A673 (cell line): Measurements from ENCODE around the gene COX11. TPM values are rescaled to one million over a fixed set of nuclear protein-coding genes. Genes with fewer than 3 reads are reported as not detected.

Source experiments
- BruUV-seq: library from RNA; stranded (reverse); fragments of 400-500 nt; replicated peaks from 2 replicates; lab custom pipeline; 2021; lab: Mats Ljungman, UMichigan
- CTCF ChIA-PET: fragments of 300-600 bp; sonication (Branson Sonifier 250); formaldehyde crosslinking; loops from one replicate; lab custom pipeline; 2022; ENCODE audit warnings: antibody characterized with exemption; lab: Charles Lee
- POLR2A ChIA-PET: fragments of 300-600 bp; sonication (Branson Sonifier 250); formaldehyde crosslinking; loops from one replicate; lab custom pipeline; 2022; ENCODE audit warnings: antibody characterized with exemption; ENCODE audit not compliant: low non-redundant PET; lab: Charles Lee
- DNase-seq: peaks from one replicate; pipeline ENCODE4 v3.0.0-alpha.2; 2015; ENCODE audit warnings: low spot score
- H3K27ac ChIP-seq: fragments of 200-600 bp; sonication (generic); 2 replicates; pipeline ENCODE4 v1.5.1; 2016; ENCODE audit warnings: mixed run types, low read depth, mild to moderate bottlenecking, mixed read lengths, antibody characterized with exemption, low read length; ENCODE audit not compliant: poor library complexity, severe bottlenecking
- H3K27me3 ChIP-seq: fragments of 200-600 bp; sonication (generic); replicated peaks from 2 replicates; pipeline ENCODE4 v1.6.1; 2017; ENCODE audit warnings: mixed run types, low read depth, mild to moderate bottlenecking, mixed read lengths, antibody characterized with exemption, low read length; ENCODE audit not compliant: insufficient read depth, poor library complexity
- H3K36me3 ChIP-seq: fragments of 200-600 bp; sonication (generic); 2 replicates; pipeline ENCODE4 v1.6.1; 2016; ENCODE audit warnings: mixed run types, mild to moderate bottlenecking, mixed read lengths, antibody characterized with exemption, low read length; ENCODE audit not compliant: insufficient read depth, poor library complexity, severe bottlenecking
- H3K4me1 ChIP-seq: fragments of 200-600 bp; sonication (generic); 2 replicates; pipeline ENCODE4 v1.6.1; 2017; ENCODE audit warnings: mixed run types, mild to moderate bottlenecking, mixed read lengths, antibody characterized with exemption, low read length; ENCODE audit not compliant: insufficient read depth, poor library complexity, severe bottlenecking
- H3K4me3 ChIP-seq: fragments of 200-600 bp; sonication (generic); 2 replicates; pipeline ENCODE4 v1.5.1; 2016; ENCODE audit warnings: low read depth, mixed run types, mild to moderate bottlenecking, mixed read lengths, low read length; ENCODE audit not compliant: poor library complexity, severe bottlenecking
- H3K9me3 ChIP-seq: fragments of 200-600 bp; sonication (generic); 2 replicates; pipeline ENCODE4 v1.6.1; 2016; ENCODE audit warnings: mixed run types, low read depth, mild to moderate bottlenecking, mixed read lengths, antibody characterized with exemption, low read length; ENCODE audit not compliant: poor library complexity, severe bottlenecking
- CTCF ChIP-seq: fragments of 300-800, 200-600 bp; sonication (generic); conservative IDR thresholded peaks from 2 replicates; pipeline ENCODE4 v1.5.1; 2017; ENCODE audit warnings: low read depth, mild to moderate bottlenecking, antibody characterized with exemption, low read length, moderate library complexity, mixed read lengths
- EZH2 ChIP-seq: fragments of 200-600 bp; sonication (generic); IDR thresholded peaks from 2 replicates; pipeline ENCODE4 v1.6.1; 2017; ENCODE audit warnings: borderline replicate concordance, low read depth, mild to moderate bottlenecking, mixed read lengths, antibody characterized with exemption, low read length; ENCODE audit not compliant: poor library complexity, severe bottlenecking
- intact Hi-C: fragments of 100-400 bp; cut with micrococcal nuclease; formaldehyde crosslinking; loops from one replicate; pipeline ENCODE4 v1.10.0; 2022; ENCODE audit not compliant: unreplicated experiment
- total RNA-seq: library from RNA; stranded (reverse); gene quantifications from 2 replicates; pipeline ENCODE4 v1.2.3, GENCODE V29; 2021

The COX11 gene
- total RNA-seq, 1 experiment from 2014 or later: 109 TPM

- TF ChIP-seq EZH2: no peak
- TF ChIP-seq CTCF: no peak
- Histone ChIP-seq H3K4me3 (no peak overlapping the region), H3K27me3 (no peaks in the 10 kb centered on the region), H3K36me3 (peaks cover 55% of the 10 kb centered on the region), H3K4me1 (no peaks in the 10 kb centered on the region), H3K9me3 (no peaks in the 10 kb centered on the region), H3K27ac (no peak overlapping the region)
- intact Hi-C loops: no loop called here
- no TSS peak for BruUV-seq
- ChIA-PET POLR2A (no interaction called here), CTCF (no interaction called here)
- DNase-seq: no peak
These were observed 34.5 kb downstream of the COX11 start for GRCh38 chr17:54933921-54934320.

GRCh38 chr17:54932711-54933110 is 35.7 kb downstream of the COX11 start:
- Histone ChIP-seq H3K9me3 (no peaks in the 10 kb centered on the region), H3K4me1 (no peaks in the 10 kb centered on the region), H3K4me3 (no peak overlapping the region), H3K27me3 (no peaks in the 10 kb centered on the region), H3K27ac (no peak overlapping the region), H3K36me3 (peaks cover 58% of the 10 kb centered on the region)
- intact Hi-C loops: no loop called here
- CTCF ChIA-PET: no interaction called here
- DNase-seq: no peak
- no peak for TF ChIP-seq CTCF
- TF ChIP-seq EZH2: no peak
- POLR2A ChIA-PET: no interaction called here
- BruUV-seq: no TSS peak

- H3K36me3 ChIP-seq: peaks cover 32% of the 10 kb centered on the region
- CTCF ChIA-PET: no interaction called here
- intact Hi-C loops: no loop called here
- H3K4me3 ChIP-seq: no peak overlapping the region
- TF ChIP-seq EZH2: no peak
- H3K27me3 ChIP-seq: no peaks in the 10 kb centered on the region
- POLR2A ChIA-PET: no interaction called here
- BruUV-seq: no TSS peak
- no peak for DNase-seq
- no peaks in the 10 kb centered on the region for H3K9me3 ChIP-seq
- no peak overlapping the region for H3K27ac ChIP-seq
- H3K4me1 ChIP-seq: no peaks in the 10 kb centered on the region
These were observed 40.9 kb downstream of the COX11 start for GRCh38 chr17:54927525-54927924.

- H3K9me3 ChIP-seq: no peaks in the 10 kb centered on the region
- no peak for DNase-seq
- peaks cover 11% of the 10 kb centered on the region for H3K36me3 ChIP-seq
- no TSS peak for BruUV-seq
- H3K4me3 ChIP-seq: no peak overlapping the region
- TF ChIP-seq CTCF (no peak), EZH2 (no peak)
- intact Hi-C loops: no loop called here
- ChIA-PET POLR2A (no interaction called here), CTCF (no interaction called here)
- peaks cover 2% of the 10 kb centered on the region for H3K4me1 ChIP-seq
- H3K27me3 ChIP-seq: no peaks in the 10 kb centered on the region
- H3K27ac ChIP-seq: no peak overlapping the region
These were observed 44.0 kb downstream of the COX11 start for GRCh38 chr17:54924405-54924804.
